BLaER1 (cell line): ENCODE measurements around the gene RUBCN.
A peak's percentile ranks its signal among the peaks of the same experiment; 100 is the strongest.
"Not testable (repeated sequence)": the region's sequence is repeated elsewhere in the genome, so short reads cannot be mapped to it uniquely, and the experiment has no call there.

Experiments
- H3K27ac ChIP-seq: shearing (Covaris generic); formaldehyde crosslinking; 2 replicates; pipeline ENCODE4 v1.8.1; 2022
- H3K27me3 ChIP-seq: shearing (Covaris generic); formaldehyde crosslinking; 2 replicates; pipeline ENCODE4 v1.8.1; 2022
- H3K36me3 ChIP-seq: shearing (Covaris generic); formaldehyde crosslinking; 2 replicates; pipeline ENCODE4 v1.8.1; 2022
- H3K4me1 ChIP-seq: shearing (Covaris generic); formaldehyde crosslinking; 2 replicates; pipeline ENCODE4 v1.8.1; 2022
- H3K4me2 ChIP-seq: shearing (Covaris generic); formaldehyde crosslinking; 2 replicates; pipeline ENCODE4 v1.8.1; 2022
- H3K4me3 ChIP-seq: shearing (Covaris generic); formaldehyde crosslinking; 2 replicates; pipeline ENCODE4 v1.8.1; 2022
- H3K9ac ChIP-seq: shearing (Covaris generic); formaldehyde crosslinking; 2 replicates; pipeline ENCODE4 v1.8.1; 2022
- H3K9me3 ChIP-seq: shearing (Covaris generic); formaldehyde crosslinking; 2 replicates; pipeline ENCODE4 v1.8.1; 2022
- H4K20me1 ChIP-seq: shearing (Covaris generic); formaldehyde crosslinking; 2 replicates; pipeline ENCODE4 v1.8.1; 2022
- Cebpa-rat ChIP-seq: shearing (Covaris generic); IDR thresholded peaks from 2 replicates; pipeline ENCODE4 v1.8.1; 2022

The RUBCN gene

DNA sequence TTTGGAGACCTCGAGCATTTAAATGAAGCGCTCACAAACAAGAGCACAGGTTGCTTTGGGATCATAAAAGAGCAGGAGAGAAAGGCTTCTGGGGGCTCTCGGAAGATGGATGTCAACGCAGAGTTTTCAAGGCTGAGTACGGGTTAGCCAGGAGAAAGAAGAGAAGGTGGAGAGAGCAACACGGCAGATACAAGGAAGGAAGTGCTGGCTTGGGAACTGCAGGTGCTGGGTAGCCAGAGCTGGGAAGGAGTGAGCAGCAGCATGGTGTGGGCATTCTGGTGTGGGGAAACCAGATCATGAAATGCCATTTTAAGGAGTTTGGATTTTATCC, 580 bp upstream of the RUBCN start:
- Histone ChIP-seq H3K4me3 (peak overlapping the region; percentile 89), H4K20me1 (0 out of 2 replicates have a peak, but pooled peaks cover 9% of the 10 kb centered on the region), H3K4me1 (peaks cover 47% of the 10 kb centered on the region), H3K27ac (peak overlapping the region; percentile 69; the same call in 1 of the 2 replicates), H3K9me3 (no peaks in the 10 kb centered on the region), H3K9ac (peak overlapping the region; percentile 79), H3K27me3 (no peaks in the 10 kb centered on the region), H3K4me2 (peak overlapping the region; percentile 97), H3K36me3 (0 out of 2 replicates have a peak, but pooled peaks cover 5% of the 10 kb centered on the region)
- no peak for TF ChIP-seq Cebpa-rat

DNA sequence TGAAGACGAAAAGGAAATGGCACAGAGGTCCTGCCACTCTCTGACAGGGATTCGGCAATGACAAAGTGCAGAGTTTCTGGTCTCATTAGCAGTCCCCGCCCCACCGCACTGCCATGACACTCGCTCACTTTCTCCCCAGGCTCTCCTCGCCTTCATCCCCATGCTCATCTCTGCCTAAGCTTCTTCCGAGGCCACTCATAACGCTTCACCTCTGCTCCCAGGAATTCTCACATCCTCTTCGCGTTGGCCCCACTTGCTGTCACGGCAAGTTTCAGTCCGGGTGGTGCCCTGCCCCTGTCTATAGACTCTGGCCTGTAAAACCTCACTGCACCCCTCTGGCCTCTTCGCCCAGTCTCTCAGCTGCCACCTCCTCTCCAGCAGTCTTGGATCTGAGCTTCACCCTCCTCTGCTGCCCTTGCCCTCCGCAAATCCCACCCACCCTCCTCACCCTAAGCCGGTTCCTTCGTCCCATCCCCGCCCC, 654 bp downstream of the RUBCN start:
- no peak for TF ChIP-seq Cebpa-rat
- peaks cover 47% of the 10 kb centered on the region for H3K4me1 ChIP-seq
- H3K27ac ChIP-seq, result peak overlapping the region; percentile 79
- H4K20me1 ChIP-seq, result 0 out of 2 replicates have a peak, but pooled peaks cover 9% of the 10 kb centered on the region
- peak overlapping the region; percentile 93 for H3K4me2 ChIP-seq
- 0 out of 2 replicates have a peak, but pooled peaks cover 5% of the 10 kb centered on the region for H3K36me3 ChIP-seq
- H3K4me3 ChIP-seq, result peak overlapping the region; percentile 89
- H3K9ac ChIP-seq, result peak overlapping the region; percentile 84
- no peaks in the 10 kb centered on the region for H3K27me3 ChIP-seq
- H3K9me3 ChIP-seq, result no peaks in the 10 kb centered on the region; the same call in 1 of the 2 replicates

DNA sequence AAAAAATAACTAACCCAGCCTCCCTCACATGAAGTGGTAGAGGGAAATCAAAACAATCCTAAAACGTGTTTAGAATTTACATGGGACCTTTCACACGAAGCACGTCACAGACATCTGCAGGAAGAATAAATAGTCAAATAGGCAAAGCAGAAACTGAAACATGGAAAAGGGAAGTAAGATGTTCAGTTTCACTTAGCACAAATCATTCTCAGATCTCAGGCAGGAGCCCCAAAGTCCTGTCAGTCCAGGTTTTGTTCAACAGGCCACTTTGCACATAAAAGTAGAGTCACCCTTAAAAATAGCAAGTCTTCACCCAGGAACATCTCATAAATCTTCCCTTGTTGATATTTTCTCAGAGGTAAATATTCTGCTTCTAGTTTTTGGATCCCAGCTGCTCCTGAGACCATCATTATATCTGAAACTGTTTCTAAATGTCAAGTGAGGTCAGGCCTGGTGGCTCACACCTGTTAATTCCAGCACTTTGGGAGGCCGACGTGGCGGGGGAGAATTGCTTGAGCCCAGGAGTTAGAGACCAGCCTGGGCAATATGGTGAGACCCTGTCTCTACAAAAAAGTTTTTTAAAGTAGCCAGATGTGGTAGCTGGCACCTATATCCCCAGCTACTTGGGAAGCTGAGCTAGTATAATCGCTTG, 1.9 kb downstream of the RUBCN start:
- Histone ChIP-seq H3K4me3 (peak overlapping the region; percentile 89), H3K27ac (peak overlapping the region; percentile 55), H3K4me1 (peaks cover 47% of the 10 kb centered on the region)

DNA sequence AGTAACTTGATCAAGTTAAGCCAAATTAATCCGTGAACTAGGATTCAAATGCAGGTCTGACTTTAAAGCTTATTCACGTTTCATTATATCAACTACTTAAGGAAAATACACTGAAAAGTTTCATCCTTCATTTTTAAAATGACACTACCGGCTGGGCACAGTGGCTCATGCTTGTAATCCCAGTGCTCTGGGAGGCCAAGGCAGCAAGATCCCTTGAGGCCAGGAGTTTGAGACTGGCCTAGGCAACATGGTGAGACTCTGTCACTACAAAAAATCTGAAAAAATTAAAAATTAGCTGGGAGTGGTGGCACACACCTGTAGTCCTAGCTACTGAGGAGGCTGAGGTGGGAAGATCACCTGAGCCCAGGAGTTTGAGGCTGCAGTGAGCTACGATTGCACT, 3.7 kb downstream of the RUBCN start:
- Histone ChIP-seq H4K20me1 (peaks cover 11% of the 10 kb centered on the region; the same call in 1 of the 2 replicates), H3K36me3 (0 out of 2 replicates have a peak, but pooled peaks cover 5% of the 10 kb centered on the region), H3K4me1 (peaks cover 40% of the 10 kb centered on the region), H3K4me3 (no peak overlapping the region), H3K4me2 (peak overlapping the region; percentile 93; the same call in 1 of the 2 replicates), H3K9ac (no peak overlapping the region), H3K27ac (no peak overlapping the region), H3K27me3 (no peaks in the 10 kb centered on the region), H3K9me3 (peaks cover 11% of the 10 kb centered on the region)
- TF ChIP-seq Cebpa-rat, result no peak

More for the DNA sequence above, 1.9 kb downstream of the RUBCN start:
- Histone ChIP-seq H3K9ac (peak overlapping the region; percentile 84; the same call in 1 of the 2 replicates), H3K27me3 (no peaks in the 10 kb centered on the region), H3K36me3 (0 out of 2 replicates have a peak, but pooled peaks cover 5% of the 10 kb centered on the region), H4K20me1 (0 out of 2 replicates have a peak, but pooled peaks cover 9% of the 10 kb centered on the region), H3K4me2 (peak overlapping the region; percentile 93), H3K9me3 (peaks cover 6% of the 10 kb centered on the region)
- no peak for TF ChIP-seq Cebpa-rat

DNA sequence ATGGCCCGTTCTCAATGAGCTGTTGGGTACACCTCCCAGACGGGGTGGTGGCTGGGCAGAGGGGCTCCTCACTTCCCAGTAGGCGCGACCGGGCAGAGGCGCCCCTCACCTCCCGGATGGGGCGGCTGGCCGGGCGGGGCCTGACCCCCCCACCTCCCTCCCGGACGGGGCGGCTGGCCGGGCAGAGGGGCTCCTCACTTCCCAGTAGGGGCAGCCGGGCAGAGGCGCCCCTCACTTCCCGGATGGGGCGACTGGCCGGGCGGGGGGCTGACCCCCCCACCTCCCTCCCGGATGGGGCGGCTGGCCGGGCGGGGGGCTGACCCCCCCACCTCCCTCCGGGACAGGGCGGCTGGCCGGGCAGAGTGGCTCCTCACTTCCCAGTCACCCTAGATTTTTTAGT, 5.2 kb downstream of the RUBCN start:
- not testable (repeated sequence) for H3K4me2 ChIP-seq, H3K4me3 ChIP-seq, H3K27me3 ChIP-seq, H3K9ac ChIP-seq, H3K27ac ChIP-seq
- H3K4me1 ChIP-seq, result peaks cover 32% of the 10 kb centered on the region
- peaks cover 11% of the 10 kb centered on the region for H3K9me3 ChIP-seq
- peaks cover 18% of the 10 kb centered on the region; the same call in 1 of the 2 replicates for H4K20me1 ChIP-seq
- 0 out of 2 replicates have a peak, but pooled peaks cover 11% of the 10 kb centered on the region for H3K36me3 ChIP-seq

DNA sequence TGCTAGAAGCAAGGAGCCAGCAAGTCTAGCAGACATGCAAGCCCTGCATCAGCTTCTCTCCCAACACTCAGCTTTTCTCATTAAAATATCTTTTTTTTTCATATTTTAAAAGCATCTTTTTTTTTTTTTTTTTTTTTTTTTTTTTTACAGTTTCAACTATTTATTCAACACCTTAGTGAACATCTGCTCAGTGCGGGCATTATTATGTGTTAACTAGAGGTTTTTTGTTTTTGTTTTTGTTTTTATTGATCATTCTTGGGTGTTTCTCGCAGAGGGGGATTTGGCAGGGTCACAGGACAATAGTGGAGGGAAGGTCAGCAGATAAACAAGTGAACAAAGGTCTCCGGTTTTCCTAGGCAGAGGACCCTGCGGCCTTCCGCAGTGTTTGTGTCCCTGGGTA, 5.9 kb downstream of the RUBCN start:
- Histone ChIP-seq H4K20me1 (peaks cover 18% of the 10 kb centered on the region; the same call in 1 of the 2 replicates), H3K36me3 (0 out of 2 replicates have a peak, but pooled peaks cover 11% of the 10 kb centered on the region), H3K9me3 (peaks cover 11% of the 10 kb centered on the region), H3K4me1 (peaks cover 29% of the 10 kb centered on the region)
- H3K4me3 ChIP-seq, H3K27ac ChIP-seq, H3K9ac ChIP-seq, H3K27me3 ChIP-seq, H3K4me2 ChIP-seq: not testable (repeated sequence)

DNA sequence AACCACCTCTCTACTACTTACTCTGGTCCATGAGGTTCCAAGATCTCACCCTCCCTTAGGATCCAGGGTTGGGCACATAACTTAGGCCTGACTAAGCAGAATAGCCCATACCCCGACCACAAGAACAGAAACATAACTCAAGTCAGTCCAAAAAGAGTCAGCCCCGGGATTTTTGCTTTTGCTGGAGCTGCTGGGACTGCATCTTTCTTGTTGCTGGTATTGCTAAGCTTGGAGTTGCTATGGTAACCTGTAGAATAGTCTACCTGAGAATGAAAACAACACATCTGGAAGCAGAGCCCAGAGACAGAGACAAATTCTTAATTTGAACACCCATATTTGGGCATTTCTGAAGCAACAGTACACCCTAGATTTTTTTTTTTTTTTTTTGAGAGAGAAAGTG, 6.5 kb downstream of the RUBCN start:
- Histone ChIP-seq H3K4me2 (no peak overlapping the region), H3K9me3 (peaks cover 11% of the 10 kb centered on the region), H3K27ac (no peak overlapping the region), H3K4me3 (no peak overlapping the region), H3K36me3 (0 out of 2 replicates have a peak, but pooled peaks cover 11% of the 10 kb centered on the region), H4K20me1 (peaks cover 14% of the 10 kb centered on the region; the same call in 1 of the 2 replicates), H3K27me3 (no peaks in the 10 kb centered on the region), H3K4me1 (peaks cover 23% of the 10 kb centered on the region), H3K9ac (no peak overlapping the region)
- TF ChIP-seq Cebpa-rat, result no peak

DNA sequence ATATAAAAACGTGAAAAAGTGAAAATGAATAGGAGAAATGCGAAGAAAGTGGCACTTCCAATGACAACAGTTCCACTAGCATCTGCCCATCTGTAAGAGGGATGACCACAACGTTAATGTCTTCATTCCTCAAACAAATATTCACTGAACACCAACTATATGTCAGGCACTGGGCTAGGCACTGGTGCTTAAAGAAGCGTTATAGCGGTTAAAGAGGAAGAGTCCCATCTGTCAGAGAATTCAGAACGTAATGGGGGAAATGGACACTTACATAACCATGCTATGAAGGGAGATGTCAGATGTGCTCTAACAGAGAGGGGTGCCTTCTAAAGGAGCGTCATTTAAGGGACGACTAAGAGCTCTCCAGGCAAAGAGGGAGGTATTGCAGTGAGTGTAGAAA, 8.2 kb downstream of the RUBCN start:
- no peak for TF ChIP-seq Cebpa-rat
- Histone ChIP-seq H3K9me3 (peaks cover 25% of the 10 kb centered on the region), H3K9ac (no peak overlapping the region), H3K27me3 (no peaks in the 10 kb centered on the region), H3K4me1 (peaks cover 6% of the 10 kb centered on the region), H3K27ac (no peak overlapping the region), H4K20me1 (peaks cover 9% of the 10 kb centered on the region; the same call in 1 of the 2 replicates), H3K4me2 (no peak overlapping the region), H3K36me3 (peaks cover 16% of the 10 kb centered on the region; the same call in 1 of the 2 replicates), H3K4me3 (no peak overlapping the region)

DNA sequence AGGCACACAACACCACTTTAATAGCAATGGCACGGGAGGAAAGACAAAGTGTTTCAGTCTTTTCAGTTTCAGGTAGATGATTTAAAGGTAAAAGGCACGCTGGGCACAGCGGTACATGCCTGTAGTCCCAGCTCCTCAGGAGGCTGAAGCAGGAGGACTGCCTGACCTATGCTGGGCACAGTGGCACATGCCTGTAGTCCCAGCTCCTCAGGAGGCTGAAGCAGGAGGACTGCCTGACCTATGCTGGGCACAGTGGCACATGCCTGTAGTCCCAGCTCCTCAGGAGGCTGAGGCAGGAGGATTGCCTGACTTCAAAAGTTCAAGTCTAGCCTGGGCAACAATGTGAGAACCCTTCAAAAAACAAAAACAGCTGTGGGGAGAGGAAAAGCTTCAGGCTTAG, 8.8 kb downstream of the RUBCN start:
- Histone ChIP-seq H3K9me3 (peaks cover 31% of the 10 kb centered on the region), H3K36me3 (peaks cover 20% of the 10 kb centered on the region)
- H3K27ac ChIP-seq, H3K4me2 ChIP-seq, H4K20me1 ChIP-seq, H3K27me3 ChIP-seq, H3K9ac ChIP-seq, H3K4me1 ChIP-seq, H3K4me3 ChIP-seq: not testable (repeated sequence)

DNA sequence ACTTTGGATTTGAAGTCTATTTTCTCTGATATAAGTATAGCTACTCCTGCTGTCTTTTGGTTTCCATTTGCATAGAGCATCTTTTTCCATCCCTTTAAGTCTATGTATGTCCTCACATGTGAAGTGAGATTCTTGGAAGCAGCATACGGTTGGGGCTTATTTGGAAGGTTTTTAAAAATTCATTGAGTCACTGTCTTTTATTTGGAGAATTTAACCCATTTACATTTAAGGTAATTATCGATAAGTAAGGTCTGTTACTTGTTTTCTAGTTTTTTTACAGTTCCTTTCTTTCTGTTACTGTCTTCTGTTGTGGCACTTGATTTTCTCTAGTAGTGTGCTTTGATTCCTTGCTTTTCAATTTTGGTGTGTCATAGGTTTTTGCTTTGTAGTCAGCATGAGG, 14.0 kb downstream of the RUBCN start:
- Histone ChIP-seq H3K4me1 (no peaks in the 10 kb centered on the region), H3K9ac (no peak overlapping the region), H3K27me3 (no peaks in the 10 kb centered on the region), H3K36me3 (peaks cover 40% of the 10 kb centered on the region), H3K27ac (no peak overlapping the region), H3K4me2 (no peak overlapping the region), H3K4me3 (no peak overlapping the region), H4K20me1 (peaks cover 5% of the 10 kb centered on the region; the same call in 1 of the 2 replicates), H3K9me3 (peaks cover 54% of the 10 kb centered on the region)
- TF ChIP-seq Cebpa-rat, result no peak
